K562 (cell line): Measurements from ENCODE around the gene APLNR.

ENCODE experiments used
- BMI1 ChIP-seq: fragments of 150-350 bp; IDR thresholded peaks from 2 replicates; pipeline ENCODE4 v1.6.1; 2014; ENCODE audit warnings: low read length
- BRD9 ChIP-seq: fragments of 450-650 bp; IDR thresholded peaks from 2 replicates; pipeline ENCODE4 v1.6.1; 2018; ENCODE audit warnings: low read depth; ENCODE audit not compliant: partially characterized antibody
- GABPA ChIP-seq: fragments of 200-800 bp; sonication (Bioruptor generic); conservative IDR thresholded peaks from 2 replicates; pipeline ENCODE4 v1.6.1; 2016; ENCODE audit warnings: low read depth, missing genetic modification characterization, missing compliant biosample characterization
- MXI1 ChIP-seq: IDR thresholded peaks from 2 replicates; pipeline ENCODE4 v1.6.1; 2011; ENCODE audit warnings: low read depth, mild to moderate bottlenecking, improper control_type of control experiment, low read length
- NR1H2 ChIP-seq: sonication (generic); formaldehyde crosslinking; IDR thresholded peaks from 2 replicates; pipeline ENCODE4 v1.4.0; 2020; ENCODE audit warnings: mild to moderate bottlenecking, missing genetic modification reagents
- RBM39 ChIP-seq: fragments of 200-400 bp; formaldehyde crosslinking; optimal IDR thresholded peaks from 2 replicates; pipeline ENCODE3; 2018; ENCODE audit warnings: low read depth, low read length
- SP1 ChIP-seq: sonication (generic); formaldehyde crosslinking; IDR thresholded peaks from 2 replicates; pipeline ENCODE4 v1.8.1; 2022; ENCODE audit warnings: mild to moderate bottlenecking, missing genetic modification reagents
- TF ChIP-seq, protein P1 (sequence below), 3 experiments: IDR thresholded peaks in 2 of 3; conservative IDR thresholded peaks in 1 of 3; 2 replicates each; pipeline ENCODE4 v1.5.1; 2011 to 2012; ENCODE audit warnings: low read length in 3 of 3, mild to moderate bottlenecking in 3 of 3, control low read depth in 2 of 3, improper control_type of control experiment in 1 of 3, inconsistent platforms in 1 of 3, low read depth in 1 of 3, mixed read lengths in 1 of 3, moderate library complexity in 1 of 3; ENCODE audit not compliant: insufficient read depth in 2 of 3

DNA sequence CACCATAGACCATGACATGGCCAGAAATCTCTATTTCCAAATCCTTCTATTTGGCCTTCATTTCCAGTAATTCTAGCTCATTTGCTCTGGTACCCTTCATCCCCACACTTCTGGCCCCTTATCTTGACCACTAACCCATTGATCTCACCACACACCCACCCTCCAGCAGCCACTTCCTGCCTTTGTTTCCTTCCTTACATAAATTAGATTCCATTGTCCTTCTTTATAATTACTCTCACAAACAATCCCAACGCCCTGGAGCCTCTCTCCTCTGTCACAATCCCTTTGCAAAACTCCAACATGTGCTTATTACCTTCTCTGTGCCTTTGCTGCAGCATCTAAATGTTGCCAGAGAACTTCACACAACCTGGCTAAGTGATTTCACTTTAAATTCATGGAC, 14.8 kb downstream of the APLNR start:
- TF ChIP-seq GABPA (tag), result no peak
- TF ChIP-seq NR1H2 (CRISPR knock-in tag), result no peak
- TF ChIP-seq, protein P1, sequence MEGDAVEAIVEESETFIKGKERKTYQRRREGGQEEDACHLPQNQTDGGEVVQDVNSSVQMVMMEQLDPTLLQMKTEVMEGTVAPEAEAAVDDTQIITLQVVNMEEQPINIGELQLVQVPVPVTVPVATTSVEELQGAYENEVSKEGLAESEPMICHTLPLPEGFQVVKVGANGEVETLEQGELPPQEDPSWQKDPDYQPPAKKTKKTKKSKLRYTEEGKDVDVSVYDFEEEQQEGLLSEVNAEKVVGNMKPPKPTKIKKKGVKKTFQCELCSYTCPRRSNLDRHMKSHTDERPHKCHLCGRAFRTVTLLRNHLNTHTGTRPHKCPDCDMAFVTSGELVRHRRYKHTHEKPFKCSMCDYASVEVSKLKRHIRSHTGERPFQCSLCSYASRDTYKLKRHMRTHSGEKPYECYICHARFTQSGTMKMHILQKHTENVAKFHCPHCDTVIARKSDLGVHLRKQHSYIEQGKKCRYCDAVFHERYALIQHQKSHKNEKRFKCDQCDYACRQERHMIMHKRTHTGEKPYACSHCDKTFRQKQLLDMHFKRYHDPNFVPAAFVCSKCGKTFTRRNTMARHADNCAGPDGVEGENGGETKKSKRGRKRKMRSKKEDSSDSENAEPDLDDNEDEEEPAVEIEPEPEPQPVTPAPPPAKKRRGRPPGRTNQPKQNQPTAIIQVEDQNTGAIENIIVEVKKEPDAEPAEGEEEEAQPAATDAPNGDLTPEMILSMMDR (IDR thresholded peaks at IDR 0.05 in 2 of 3, conservative IDR thresholded peaks at IDR 0.05 in 1 of 3; ENCODE audit: insufficient read depth in 2 of 3, low read depth in 1 of 3, low read length in 3 of 3), result no peak
- TF ChIP-seq MXI1, result no peak
- no peak for TF ChIP-seq BRD9
- no peak for TF ChIP-seq SP1 (CRISPR knock-in tag)
- no peak for TF ChIP-seq BMI1
- no peak for TF ChIP-seq RBM39
